ENCODE data around the gene ARID1B.

The ARID1B gene

GRCh38 chr6:157223021-157223430, 445.8 kb downstream of the ARID1B start:
- peak overlapping the region; percentile 19 to 74 for H3K27ac ChIP-seq
- intact Hi-C loops (cut with DNase I; ENCODE audit: low total_unique reads) = no loop called here
- no peak overlapping the region for H3K4me3 ChIP-seq
- no peaks in the 10 kb centered on the region for H3K27me3 ChIP-seq
- peaks cover 0 to 86% (median 60%) of the 10 kb centered on the region in 4 donors for H3K4me1 ChIP-seq
- DNase-seq = peak in 1 of 2 donors; percentile 63
- TF ChIP-seq CTCF (IDR thresholded peaks at IDR 0.05) = no peak
- no peaks in the 10 kb centered on the region for H3K9me3 ChIP-seq
- no peaks in the 10 kb centered on the region for H3K36me3 ChIP-seq

- DNase-seq = peak in 1 of 2 donors; percentile 53
- intact Hi-C loops (cut with DNase I; ENCODE audit: low total_unique reads) = no loop called here
- Histone ChIP-seq H3K9me3 (no peaks in the 10 kb centered on the region), H3K36me3 (no peaks in the 10 kb centered on the region), H3K27me3 (no peaks in the 10 kb centered on the region), H3K4me3 (no peak overlapping the region), H3K27ac (peak overlapping the region; percentile 19 to 87), H3K4me1 (peaks cover 0 to 90% (median 64%) of the 10 kb centered on the region in 4 donors)
- no peak for TF ChIP-seq CTCF (IDR thresholded peaks at IDR 0.05)
Measured at GRCh38 chr6:157223511-157223910, 446.3 kb downstream of the ARID1B start.

- no peaks in the 10 kb centered on the region for H3K27me3 ChIP-seq
- peak in 1 of 2 donors; percentile 65 for DNase-seq
- peaks cover 0 to 96% (median 71%) of the 10 kb centered on the region in 4 donors for H3K4me1 ChIP-seq
- no peaks in the 10 kb centered on the region for H3K36me3 ChIP-seq
- TF ChIP-seq CTCF (IDR thresholded peaks at IDR 0.05) = no peak
- intact Hi-C loops (cut with DNase I; ENCODE audit: low total_unique reads) = no loop called here
- peak overlapping the region; percentile 83 to 87 for H3K27ac ChIP-seq
- H3K4me3 ChIP-seq = no peak overlapping the region
- no peaks in the 10 kb centered on the region for H3K9me3 ChIP-seq
Measured at GRCh38 chr6:157224178-157224950, 447.2 kb downstream of the ARID1B start.

GRCh38 chr6:157224951-157225574, 447.9 kb downstream of the ARID1B start:
- no peak overlapping the region for H3K4me3 ChIP-seq
- H3K9me3 ChIP-seq = no peaks in the 10 kb centered on the region
- peak in 1 of 2 donors; percentile 67 for DNase-seq
- H3K4me1 ChIP-seq = peaks cover 0 to 96% (median 71%) of the 10 kb centered on the region in 4 donors
- H3K27ac ChIP-seq = peak overlapping the region; percentile 83 to 87
- no peaks in the 10 kb centered on the region for H3K27me3 ChIP-seq
- H3K36me3 ChIP-seq = no peaks in the 10 kb centered on the region
- intact Hi-C loops (cut with DNase I; ENCODE audit: low total_unique reads) = no loop called here
- TF ChIP-seq CTCF (IDR thresholded peaks at IDR 0.05) = no peak

DNA sequence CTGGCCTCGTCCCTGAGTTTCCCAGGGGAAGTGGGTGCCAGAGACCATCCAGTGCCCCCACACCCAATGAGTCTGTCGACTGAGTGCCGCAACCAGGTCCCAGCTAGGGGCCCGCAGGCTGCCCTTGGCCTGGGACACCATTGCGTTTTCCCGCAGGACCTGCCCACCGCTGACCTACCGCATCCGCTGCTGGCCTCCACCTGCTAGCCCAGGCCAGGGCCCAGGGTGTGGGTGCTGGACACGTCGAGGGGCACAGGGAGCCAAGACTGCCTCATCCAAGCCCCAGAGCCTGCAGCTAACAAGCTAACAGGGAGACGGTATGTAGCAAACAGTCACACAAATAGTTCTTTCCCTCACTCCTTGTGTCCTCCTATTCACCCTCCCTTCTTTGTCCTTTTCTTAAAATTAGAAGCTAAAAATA, 448.4 kb downstream of the ARID1B start:
- Histone ChIP-seq H3K27me3 (no peaks in the 10 kb centered on the region), H3K9me3 (no peaks in the 10 kb centered on the region), H3K4me3 (no peak overlapping the region), H3K36me3 (no peaks in the 10 kb centered on the region), H3K4me1 (peaks cover 0 to 96% (median 71%) of the 10 kb centered on the region in 4 donors), H3K27ac (peak overlapping the region; percentile 83 to 87)
- intact Hi-C loops (cut with DNase I; ENCODE audit: low total_unique reads) = no loop called here
- no peak for TF ChIP-seq CTCF (IDR thresholded peaks at IDR 0.05)
- DNase-seq = peak in 1 of 2 donors; percentile 79
